H54 (cell line): Measurements from ENCODE around the gene TBK1.
"Not testable (repeated sequence)": the region's sequence is repeated elsewhere in the genome, so short reads cannot be mapped to it uniquely, and the experiment has no call there.

Source experiments
- DNase-seq: peaks from one replicate; pipeline ENCODE4 v3.0.0; 2011; ENCODE audit warnings: low spot score, mixed read lengths; ENCODE audit not compliant: insufficient read length
- FAIRE-seq: peaks from 3 replicates; lab custom pipeline; 2011; peaks lifted over from hg19 to GRCh38; lab: Jason Lieb, UNC
- POLR2A ChIP-seq: IDR thresholded peaks from 2 replicates; pipeline ENCODE4 v1.6.1; 2011; ENCODE audit warnings: low read depth, mild to moderate bottlenecking, low read length

TBK1 gene

GRCh38 chr12:64528616-64529015 is 76.7 kb downstream of the TBK1 start:
- FAIRE-seq (no peak), DNase-seq (no peak)
- TF ChIP-seq POLR2A: no peak

- no peak for FAIRE-seq
- no peak for TF ChIP-seq POLR2A
- no peak for DNase-seq
Measured at GRCh38 chr12:64530566-64530965, 78.6 kb downstream of the TBK1 start.

GRCh38 chr12:64531665-64532334 is 79.9 kb downstream of the TBK1 start:
- DNase-seq: no peak
- no peak for FAIRE-seq
- no peak for TF ChIP-seq POLR2A

GRCh38 chr12:64532734-64533351 is 80.9 kb downstream of the TBK1 start:
- FAIRE-seq (no peak), DNase-seq (no peak)
- no peak for TF ChIP-seq POLR2A

DNA sequence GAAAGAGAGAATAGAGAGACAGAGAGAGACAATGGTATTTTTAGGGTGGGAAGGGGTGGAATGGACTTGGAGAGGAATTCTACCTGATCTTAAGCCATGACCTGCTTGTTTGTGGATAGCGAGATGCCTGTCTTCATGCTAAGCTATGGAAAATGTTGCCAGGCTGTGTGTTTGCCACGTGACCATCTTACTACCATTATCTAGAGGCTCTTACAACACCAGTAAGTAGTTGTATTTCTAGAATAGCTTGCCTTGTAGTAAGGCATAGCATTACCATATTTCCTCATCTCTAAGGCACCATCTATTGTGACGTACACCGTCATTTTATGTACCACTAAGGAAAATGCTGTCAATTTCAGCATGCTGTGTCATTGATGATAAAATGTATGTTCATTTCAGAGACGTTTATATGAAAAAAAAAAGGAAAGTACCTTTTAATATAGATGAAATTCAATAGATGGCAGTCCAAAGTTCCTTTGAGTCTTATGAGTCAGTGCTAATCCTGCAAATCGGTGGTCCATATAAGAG is 82.8 kb downstream of the TBK1 start:
- DNase-seq: no peak
- no peak for TF ChIP-seq POLR2A
- FAIRE-seq: no peak

DNA sequence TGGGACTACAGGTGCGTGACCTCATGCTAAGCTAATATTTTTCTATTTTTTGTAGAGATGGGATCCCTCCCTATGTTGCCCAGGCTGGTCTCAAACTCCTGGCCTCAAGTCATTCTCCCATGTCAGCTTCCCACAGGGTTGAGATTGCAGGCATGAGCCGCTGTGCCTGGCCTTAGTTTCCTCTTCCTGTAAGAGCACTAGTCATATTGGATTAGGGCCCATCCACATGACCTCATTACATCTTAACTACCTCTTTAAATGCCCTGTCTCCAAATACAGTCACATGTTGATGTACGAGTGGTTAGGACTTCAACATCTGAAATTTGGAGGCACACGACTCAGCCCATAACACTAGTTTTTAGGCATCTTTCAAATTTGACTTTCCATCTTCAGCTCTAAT is 86.2 kb downstream of the TBK1 start:
- no peak for FAIRE-seq
- TF ChIP-seq POLR2A: no peak
- DNase-seq: no peak

- not testable (repeated sequence) for FAIRE-seq, DNase-seq
Measured at GRCh38 chr12:64542409-64543047, 90.6 kb downstream of the TBK1 start.

- no peak for DNase-seq
- no peak for FAIRE-seq
- TF ChIP-seq POLR2A: no peak
Measured at GRCh38 chr12:64544371-64545080, 92.6 kb downstream of the TBK1 start.

DNA sequence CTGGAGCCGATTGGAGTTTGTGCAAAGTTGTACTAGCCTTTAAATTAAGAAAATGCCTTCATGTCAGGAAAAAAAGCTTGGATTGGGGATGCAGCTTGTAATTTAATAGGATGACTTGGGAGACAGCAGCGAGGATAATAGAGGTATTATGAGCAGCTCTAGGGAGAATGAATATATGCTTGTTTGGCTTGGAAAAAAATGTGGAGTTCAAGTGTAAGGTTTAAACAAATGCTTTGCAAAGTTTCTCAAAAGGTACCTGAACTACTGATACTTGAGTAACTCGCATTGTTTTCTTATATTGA is 93.1 kb downstream of the TBK1 start:
- DNase-seq: no peak
- no peak for FAIRE-seq

DNA sequence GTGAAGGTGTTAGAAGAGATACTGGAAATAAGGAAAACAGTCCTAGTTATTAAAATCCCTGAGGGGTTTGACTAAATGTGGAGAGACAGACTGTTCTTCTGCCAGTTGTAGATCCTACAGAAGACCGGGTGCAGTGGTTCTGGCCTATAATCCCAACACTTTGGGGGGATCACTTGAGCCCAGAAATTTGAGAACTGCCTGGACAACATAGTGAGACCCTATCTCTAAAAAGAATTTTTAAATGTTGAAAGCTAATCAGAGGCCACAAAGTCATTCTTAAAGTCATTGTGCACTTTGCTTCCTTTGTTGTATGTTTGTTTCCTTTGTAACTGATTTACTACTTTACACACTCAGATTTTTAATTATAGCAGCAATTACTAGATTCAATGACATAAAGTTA is 97.2 kb downstream of the TBK1 start:
- no peak for TF ChIP-seq POLR2A
- FAIRE-seq (no peak), DNase-seq (no peak)

More for the DNA sequence above, 93.1 kb downstream of the TBK1 start:
- TF ChIP-seq POLR2A: no peak

DNA sequence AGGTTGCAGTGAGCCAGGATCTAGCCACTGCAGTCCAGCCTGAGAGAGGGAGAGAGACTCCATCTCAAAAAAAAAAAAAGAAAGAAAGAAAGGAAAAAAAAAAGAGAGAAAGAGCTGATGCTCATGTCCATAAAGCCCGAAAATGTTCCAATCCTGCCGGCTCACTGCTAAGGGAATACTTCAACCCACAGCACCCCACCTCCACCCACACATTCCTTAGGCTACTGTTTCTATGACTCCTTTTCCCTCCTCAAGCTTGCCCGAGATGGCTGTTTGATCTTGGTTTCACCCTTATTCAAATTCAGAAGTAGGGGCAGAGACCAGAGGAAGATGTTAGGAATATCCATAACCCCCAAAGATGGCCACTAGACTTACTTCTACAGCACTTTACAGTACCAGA is 98.8 kb downstream of the TBK1 start:
- DNase-seq (no peak), FAIRE-seq (no peak)
- TF ChIP-seq POLR2A: no peak

- TF ChIP-seq POLR2A: no peak
- DNase-seq (no peak), FAIRE-seq (no peak)
Measured at GRCh38 chr12:64551676-64552075, 99.8 kb downstream of the TBK1 start.
